MCF 10A (cell line): Measurements from ENCODE around the gene ZNF587. TPM values are rescaled to one million over a fixed set of nuclear protein-coding genes. Genes with fewer than 3 reads are reported as not detected.
"Not testable (repeated sequence)": the region's sequence is repeated elsewhere in the genome, so short reads cannot be mapped to it uniquely, and the experiment has no call there.

ENCODE experiments used
- Bru-seq: library from RNA; stranded (reverse); fragments of 400-500 nt; gene quantifications from one replicate; lab custom pipeline; 2021; lab: Mats Ljungman, UMichigan
- BruChase-seq, 2 experiments: library from RNA; stranded (reverse); fragments of 400-500 nt; gene quantifications; one replicate each; lab custom pipeline; 2021; lab: Mats Ljungman, UMichigan
- BruUV-seq: library from RNA; stranded (reverse); fragments of 400-500 nt; replicated peaks from 2 replicates; lab custom pipeline; 2021; lab: Mats Ljungman, UMichigan
- CTCF ChIA-PET: fragments of 300-600 bp; sonication (Branson Sonifier 250); formaldehyde crosslinking; extraction: SDS; loops from one replicate; lab custom pipeline; 2021; ENCODE audit warnings: antibody characterized with exemption, inconsistent platforms; lab: Yijun Ruan, JAX
- POLR2A ChIA-PET: fragments of 300-600, 350-650 bp; sonication (Branson Sonifier 250); formaldehyde crosslinking; extraction: SDS; loops from one replicate; lab custom pipeline; 2020; ENCODE audit warnings: antibody characterized with exemption, inconsistent platforms; lab: Yijun Ruan, JAX
- DNase-seq: peaks from one replicate; pipeline ENCODE4 v3.0.0-alpha.2; 2018; ENCODE audit not compliant: unreplicated experiment
- H3K27ac Mint-ChIP-seq: one replicate; pipeline ENCODE4 v1.8.0; 2022; ENCODE audit warnings: mild to moderate bottlenecking, low read depth, mixed read lengths; ENCODE audit not compliant: unreplicated experiment
- H3K27me3 Mint-ChIP-seq: one replicate; pipeline ENCODE4 v1.8.0; 2022; ENCODE audit warnings: mixed read lengths; ENCODE audit not compliant: insufficient read depth, unreplicated experiment
- H3K36me3 Mint-ChIP-seq: one replicate; pipeline ENCODE4 v1.8.0; 2022; ENCODE audit warnings: mild to moderate bottlenecking, moderate library complexity, mixed read lengths; ENCODE audit not compliant: insufficient read depth, unreplicated experiment
- H3K4me1 Mint-ChIP-seq: one replicate; pipeline ENCODE4 v1.8.0; 2022; ENCODE audit warnings: mixed read lengths; ENCODE audit not compliant: insufficient read depth, unreplicated experiment
- H3K4me3 Mint-ChIP-seq: one replicate; pipeline ENCODE4 v1.8.0; 2022; ENCODE audit warnings: mild to moderate bottlenecking, moderate library complexity, mixed read lengths; ENCODE audit not compliant: unreplicated experiment
- H3K9me3 Mint-ChIP-seq: one replicate; pipeline ENCODE4 v1.8.0; 2022; ENCODE audit warnings: mixed read lengths; ENCODE audit not compliant: unreplicated experiment
- intact Hi-C: fragments of 100-400 bp; cut with micrococcal nuclease; formaldehyde crosslinking; loops from 2 replicates; pipeline ENCODE4 v1.14.1; 2022
- long read RNA-seq: library from polyadenylated mRNA; stranded (forward); transcript quantifications from one replicate; pipeline ENCODE4 v2.0.0, GENCODE V29; 2022
- total RNA-seq: library from RNA; stranded (reverse); gene quantifications from 2 replicates; pipeline ENCODE4 v1.2.3, GENCODE V29; 2022
- TF ChIP-seq, protein P1 (sequence below): fragments of 200-600 bp; IDR thresholded peaks from one replicate; pipeline ENCODE4 v1.8.0; 2022; ENCODE audit warnings: antibody characterized with exemption, mild to moderate bottlenecking; ENCODE audit not compliant: unreplicated experiment

The ZNF587 gene
- total RNA-seq (32.4 and 34.2 TPM in 2 replicates), Bru-seq, nascent RNA (percentile 90 among the genes with signal in this experiment), BruChase-seq, experiment 1, labeled RNA remaining after a 6-hour chase (percentile 97 among the genes with signal in this experiment), BruChase-seq, experiment 2, labeled RNA remaining after a 2-hour chase (percentile 98 among the genes with signal in this experiment)
- long read RNA-seq, partial matches to known transcripts, result 0 of 4 reads
- long read RNA-seq, other reads (novel, unspliced or antisense), result 4 of 4 reads

DNA sequence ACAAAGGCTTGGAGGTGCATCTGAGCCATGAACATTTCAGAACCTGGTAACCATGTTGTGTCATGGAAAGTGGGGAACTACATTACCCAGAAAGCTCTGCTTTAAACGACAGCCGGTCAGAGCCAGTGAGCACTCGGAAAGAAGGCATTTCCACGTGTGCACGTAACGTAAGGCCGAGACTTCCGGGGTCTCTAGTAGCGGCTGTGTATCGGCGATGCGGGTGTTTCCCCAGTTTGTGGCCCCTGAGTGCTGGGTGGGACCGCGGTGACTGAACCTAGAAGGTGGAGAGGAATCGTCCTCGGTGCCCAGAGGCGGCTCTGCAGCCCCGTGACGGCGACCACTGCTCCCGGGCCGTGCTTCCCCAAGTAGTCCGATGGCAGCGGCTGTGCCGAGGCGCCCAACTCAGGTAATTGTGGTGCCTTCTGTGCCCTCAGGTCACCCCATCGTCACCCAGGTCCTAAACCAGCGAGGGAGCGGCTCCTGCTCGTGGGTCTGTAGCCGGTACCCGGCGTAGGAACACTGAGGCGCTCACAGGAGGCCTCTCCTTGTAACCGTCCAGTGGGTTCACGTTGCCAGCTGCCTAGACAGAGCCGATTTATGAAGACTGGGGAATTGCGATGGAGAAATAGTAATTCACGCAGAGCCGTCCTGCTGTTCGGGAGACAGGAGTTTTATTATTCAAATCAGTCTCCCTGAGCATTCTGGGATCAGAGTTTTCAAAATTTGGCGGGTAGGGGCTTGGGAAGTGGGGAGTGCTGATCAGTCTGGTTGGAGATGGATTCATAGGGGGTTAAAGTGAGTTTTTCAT lies at the start of gene ZNF587:
Gene ZNF587 (plus strand): TSS at position 194 of the 808 bp plus-strand sequence. CDS start 180 bp downstream, at position 374.
- H3K27me3 Mint-ChIP-seq, intact Hi-C loops, H3K9me3 Mint-ChIP-seq: not testable (repeated sequence)
- Mint-ChIP-seq H3K36me3 (peaks cover 66% of the 10 kb centered on the region), H3K27ac (peak within 1 kb of the TSS; percentile 81), H3K4me3 (peak within 1 kb of the TSS; percentile 86), H3K4me1 (peaks cover 19% of the 10 kb centered on the region)
- CTCF ChIA-PET, result interaction anchor here (0.6 to 2.1 kb wide), 3 partner anchors 13 to 49 kb away, joined by 3 to 8 read pairs (median 4); no protein-coding TSS in a partner anchor
- POLR2A ChIA-PET, result interaction anchor here (0.6 to 1.9 kb wide), 10 partner anchors 12 to 518 kb away, joined by 3 to 8 read pairs (median 4); partner anchors contain the start of genes ZNF551, ZNF552 and ZNF776
- BruUV-seq, result TSS peak; percentile 78
- DNase-seq, result peak; percentile 87

- BruUV-seq, result no TSS peak
- POLR2A ChIA-PET, result interaction anchor here (0.6 to 8.0 kb wide), 9 partner anchors 14 to 365 kb away, joined by 3 to 65 read pairs (median 5); partner anchors contain the start of genes ZNF551, ZNF552, ZNF586 and ZNF587
- intact Hi-C loops, result no loop called here
- Mint-ChIP-seq H3K4me3 (peak overlapping the region; percentile 3), H3K4me1 (peaks cover 42% of the 10 kb centered on the region), H3K27me3 (no peaks in the 10 kb centered on the region), H3K27ac (no peak overlapping the region), H3K9me3 (no peaks in the 10 kb centered on the region), H3K36me3 (peaks cover 33% of the 10 kb centered on the region)
- CTCF ChIA-PET, result interaction anchor here (0.7 to 1.2 kb wide), 4 partner anchors 19 to 713 kb away, joined by 3 to 4 read pairs (median 3); no protein-coding TSS in a partner anchor
- DNase-seq, result no peak
- TF ChIP-seq, protein P1, sequence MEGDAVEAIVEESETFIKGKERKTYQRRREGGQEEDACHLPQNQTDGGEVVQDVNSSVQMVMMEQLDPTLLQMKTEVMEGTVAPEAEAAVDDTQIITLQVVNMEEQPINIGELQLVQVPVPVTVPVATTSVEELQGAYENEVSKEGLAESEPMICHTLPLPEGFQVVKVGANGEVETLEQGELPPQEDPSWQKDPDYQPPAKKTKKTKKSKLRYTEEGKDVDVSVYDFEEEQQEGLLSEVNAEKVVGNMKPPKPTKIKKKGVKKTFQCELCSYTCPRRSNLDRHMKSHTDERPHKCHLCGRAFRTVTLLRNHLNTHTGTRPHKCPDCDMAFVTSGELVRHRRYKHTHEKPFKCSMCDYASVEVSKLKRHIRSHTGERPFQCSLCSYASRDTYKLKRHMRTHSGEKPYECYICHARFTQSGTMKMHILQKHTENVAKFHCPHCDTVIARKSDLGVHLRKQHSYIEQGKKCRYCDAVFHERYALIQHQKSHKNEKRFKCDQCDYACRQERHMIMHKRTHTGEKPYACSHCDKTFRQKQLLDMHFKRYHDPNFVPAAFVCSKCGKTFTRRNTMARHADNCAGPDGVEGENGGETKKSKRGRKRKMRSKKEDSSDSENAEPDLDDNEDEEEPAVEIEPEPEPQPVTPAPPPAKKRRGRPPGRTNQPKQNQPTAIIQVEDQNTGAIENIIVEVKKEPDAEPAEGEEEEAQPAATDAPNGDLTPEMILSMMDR, result no peak
Observed at GRCh38 chr19:57800696-57801095, 49.0 kb upstream of the ZNF587 start.

DNA sequence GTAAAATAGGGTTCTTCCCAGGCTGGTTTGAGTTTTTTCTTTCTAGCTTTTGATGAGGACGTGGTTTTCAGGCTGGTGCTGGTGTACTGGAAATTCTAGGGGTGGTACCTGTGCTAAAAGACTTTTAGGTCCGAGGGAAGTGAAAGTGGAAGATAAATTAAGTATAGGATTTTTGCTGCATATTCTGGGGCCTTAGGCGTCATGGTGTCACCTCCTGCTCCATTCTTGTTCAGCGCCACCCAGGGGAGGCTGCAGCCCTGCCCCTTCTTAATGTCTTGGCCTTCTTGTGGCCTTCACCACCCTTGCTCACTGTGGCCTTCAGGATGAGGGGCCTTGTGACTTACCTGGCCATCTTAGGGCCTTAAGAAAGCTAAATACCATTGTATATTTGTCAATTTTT lies 47.4 kb upstream of the ZNF587 start:
- Mint-ChIP-seq H3K27ac (peak overlapping the region; percentile 39), H3K4me3 (no peak overlapping the region), H3K36me3 (peaks cover 31% of the 10 kb centered on the region), H3K27me3 (no peaks in the 10 kb centered on the region), H3K9me3 (no peaks in the 10 kb centered on the region), H3K4me1 (peaks cover 42% of the 10 kb centered on the region)
- ChIA-PET POLR2A (interaction anchor here (0.6 to 8.0 kb wide), 5 partner anchors 12 to 459 kb away, joined by 3 to 65 read pairs (median 5); partner anchors contain the start of genes ZNF551, ZNF552 and ZNF776), CTCF (interaction anchor here (0.6 kb wide), 1 partner anchor 66 kb away, joined by 3 read pairs; no protein-coding TSS in a partner anchor)
- intact Hi-C loops, result no loop called here
- no peak for DNase-seq
- TF ChIP-seq, protein P1, result no peak
- no TSS peak for BruUV-seq

DNA sequence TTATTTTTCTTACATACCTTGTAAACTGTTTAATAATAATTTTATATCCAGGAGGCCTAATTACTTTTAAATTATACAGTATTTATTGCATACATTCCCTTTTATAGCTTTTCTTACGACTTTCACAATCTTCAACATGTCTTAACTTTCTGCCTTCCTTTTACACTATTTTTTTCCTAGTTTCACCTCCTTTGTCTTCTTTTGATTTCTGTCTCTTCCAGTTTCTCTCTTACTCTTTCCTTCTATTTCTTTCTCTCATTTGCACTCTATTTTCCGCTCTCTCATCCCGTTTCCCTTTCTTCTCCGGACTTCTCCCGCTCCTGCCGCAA lies 46.4 kb upstream of the ZNF587 start:
- BruUV-seq, result no TSS peak
- Mint-ChIP-seq H3K4me1 (peaks cover 42% of the 10 kb centered on the region), H3K36me3 (peaks cover 41% of the 10 kb centered on the region), H3K4me3 (peak overlapping the region; percentile 82), H3K27me3 (no peaks in the 10 kb centered on the region), H3K9me3 (no peaks in the 10 kb centered on the region), H3K27ac (peak overlapping the region; percentile 94)
- ChIA-PET POLR2A (interaction anchor here (0.7 to 8.0 kb wide), 6 partner anchors 10 to 121 kb away, joined by 3 to 65 read pairs (median 4); partner anchors contain the start of genes ZNF551, ZNF552, ZNF586 and ZNF776), CTCF (no interaction called here)
- no peak for DNase-seq
- intact Hi-C loops, result no loop called here
- TF ChIP-seq, protein P1, result no peak
